NT2/D1 (cell line): ENCODE measurements around the gene MAP2K3.

Experiments used
- SUZ12 ChIP-seq: IDR thresholded peaks from 2 replicates; pipeline ENCODE4 v1.6.1; 2011; ENCODE audit not compliant: insufficient read length, insufficient read depth; ENCODE audit errors: extremely low read depth
- YY1 ChIP-seq: IDR thresholded peaks from 2 replicates; pipeline ENCODE4 v1.6.1; 2011; ENCODE audit not compliant: insufficient read length, insufficient read depth

DNA sequence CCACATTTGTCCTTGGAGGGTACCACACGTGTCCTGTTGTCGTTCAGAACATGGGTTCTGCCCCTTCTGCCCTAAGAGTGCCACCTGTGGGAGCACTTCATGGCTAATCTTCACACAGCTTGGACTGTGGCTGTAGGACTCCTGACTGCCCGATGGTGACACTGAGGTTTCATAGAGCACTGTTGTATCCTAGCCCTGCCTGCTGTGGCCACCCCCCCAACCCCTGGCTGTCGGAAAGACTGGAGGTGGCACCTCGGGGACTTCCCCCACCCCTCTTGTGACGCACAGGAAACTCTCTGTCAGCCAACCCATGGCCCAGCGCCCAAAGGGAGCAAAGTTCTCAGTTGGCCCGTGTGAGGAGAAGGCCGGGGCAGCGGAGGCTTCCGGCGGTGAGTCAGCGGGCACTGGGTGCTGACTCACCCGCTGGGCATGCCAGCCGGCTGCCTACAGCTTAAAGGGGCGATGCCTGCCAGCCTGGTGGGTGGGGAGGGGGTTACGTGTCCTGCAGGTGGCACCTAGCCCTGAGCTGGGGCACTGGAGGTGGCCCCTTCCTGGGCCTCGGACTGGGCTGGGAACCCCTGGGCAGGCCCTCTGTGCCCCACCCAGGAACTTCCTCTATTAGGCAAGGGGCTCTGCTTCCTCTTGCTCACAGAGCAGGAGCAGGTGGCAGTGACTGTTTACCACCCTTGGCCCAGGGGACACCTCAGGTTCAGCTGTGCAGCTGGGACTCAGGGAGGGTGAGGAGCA is 3.4 kb downstream of the MAP2K3 start:
- TF ChIP-seq SUZ12 (no peak), YY1 (no peak)
